Smooth muscle cell (in vitro differentiated cells): ENCODE results near the gene CYCS. TPM values are rescaled to one million over a fixed set of nuclear protein-coding genes. Genes with fewer than 3 reads are reported as not detected.
A peak's percentile ranks its signal among the peaks of the same experiment; 100 is the strongest.

Experiments used
- DNase-seq: peaks from one replicate; lab custom pipeline; 2025; ENCODE audit not compliant: unreplicated experiment; lab: John Stamatoyannopoulos, UW
- H2AFZ ChIP-seq: fragments of 200-600 bp; sonication (generic); 2 replicates; pipeline ENCODE4 v1.6.0; 2016; ENCODE audit warnings: antibody characterized with exemption, low read depth, mild to moderate bottlenecking
- H3F3A ChIP-seq: fragments of 200-600 bp; sonication (generic); 2 replicates; pipeline ENCODE4 v1.6.0; 2017; ENCODE audit warnings: antibody characterized with exemption, low read depth
- H3K27ac ChIP-seq: fragments of 200-600 bp; sonication (generic); 2 replicates; pipeline ENCODE4 v1.5.1; 2016; ENCODE audit warnings: low read depth, mild to moderate bottlenecking
- H3K27me3 ChIP-seq: fragments of 200-600 bp; sonication (generic); 2 replicates; pipeline ENCODE4 v1.6.1; 2016; ENCODE audit warnings: low read depth, mild to moderate bottlenecking
- H3K36me3 ChIP-seq: fragments of 200-600 bp; sonication (generic); 2 replicates; pipeline ENCODE4 v1.5.1; 2016; ENCODE audit warnings: low read depth
- H3K4me1 ChIP-seq: fragments of 200-600 bp; sonication (generic); 2 replicates; pipeline ENCODE4 v1.5.1; 2016; ENCODE audit warnings: low read depth
- H3K4me2 ChIP-seq: fragments of 200-600 bp; sonication (generic); 2 replicates; pipeline ENCODE4 v1.6.0; 2016; ENCODE audit warnings: mild to moderate bottlenecking
- H3K4me3 ChIP-seq: fragments of 200-600 bp; sonication (generic); 2 replicates; pipeline ENCODE4 v1.5.1; 2016; ENCODE audit warnings: mild to moderate bottlenecking
- H3K79me2 ChIP-seq: fragments of 200-600 bp; sonication (generic); 2 replicates; pipeline ENCODE4 v1.6.0; 2016; ENCODE audit warnings: low read depth, mild to moderate bottlenecking
- H3K9ac ChIP-seq: fragments of 200-600 bp; sonication (generic); 2 replicates; pipeline ENCODE4 v1.6.0; 2016; ENCODE audit warnings: low read depth
- H3K9me3 ChIP-seq: fragments of 200-600 bp; sonication (generic); replicated peaks from 2 replicates; pipeline ENCODE4 v1.5.1; 2016; ENCODE audit warnings: low read depth
- H4K20me1 ChIP-seq: fragments of 200-600 bp; sonication (generic); 2 replicates; pipeline ENCODE4 v1.6.0; 2016; ENCODE audit warnings: low read depth
- CTCF ChIP-seq: fragments of 200-600 bp; sonication (generic); IDR thresholded peaks from 2 replicates; pipeline ENCODE4 v1.5.1; 2017; ENCODE audit warnings: borderline replicate concordance, mild to moderate bottlenecking, antibody characterized with exemption; ENCODE audit not compliant: insufficient read depth, poor library complexity, severe bottlenecking
- WGBS: methylation state at CpG from one replicate; pipeline ENCODE4 v1.1.7; 2016; ENCODE audit warnings: low lambda C conversion rate; 5-methylcytosine and 5-hydroxymethylcytosine counted together
- polyA plus RNA-seq: library from polyadenylated mRNA; unstranded; fragments of >200 nt; fragmentation: Nextera tagmentation; extraction: Ambion mirVana; gene quantifications from 2 replicates; pipeline ENCODE4 v1.2.1, GENCODE V29; 2016
- total RNA-seq: library from RNA; depleted of rRNA; stranded (reverse); fragments of >200 nt; gene quantifications from 2 replicates; pipeline ENCODE4 v1.2.3, GENCODE V29; 2014

CYCS gene
- total and polyA plus RNA-seq, 2 experiments from 2014 or later = 100 to 154 TPM

- H3F3A ChIP-seq = no peaks in the 10 kb centered on the region
- H3K4me2 ChIP-seq = peak overlapping the region; percentile 60
- no peak overlapping the region for H3K4me3 ChIP-seq
- no peaks in the 10 kb centered on the region for H3K27me3 ChIP-seq
- no peaks in the 10 kb centered on the region for H3K9me3 ChIP-seq
- 27% methylated on average over 11 of the region's 11 CpGs for WGBS
- H4K20me1 ChIP-seq = no peaks in the 10 kb centered on the region
- H3K79me2 ChIP-seq = no peaks in the 10 kb centered on the region
- peak; percentile 85 for TF ChIP-seq CTCF
- no peak overlapping the region for H2AFZ ChIP-seq
- DNase-seq = peak; percentile 1
- no peaks in the 10 kb centered on the region for H3K36me3 ChIP-seq
- H3K9ac ChIP-seq = no peak overlapping the region
- no peaks in the 10 kb centered on the region for H3K4me1 ChIP-seq
- no peak overlapping the region for H3K27ac ChIP-seq
Measured at GRCh38 chr7:25098096-25099046, 26.7 kb downstream of the CYCS start.

- Histone ChIP-seq H3K4me1 (no peaks in the 10 kb centered on the region), H3K27ac (no peak overlapping the region), H3K27me3 (no peaks in the 10 kb centered on the region), H3K4me2 (no peak overlapping the region), H3K36me3 (no peaks in the 10 kb centered on the region), H3F3A (no peaks in the 10 kb centered on the region), H3K4me3 (no peak overlapping the region), H3K79me2 (no peaks in the 10 kb centered on the region), H2AFZ (no peak overlapping the region), H3K9me3 (no peaks in the 10 kb centered on the region), H4K20me1 (no peaks in the 10 kb centered on the region), H3K9ac (no peak overlapping the region)
- DNase-seq = no peak
- TF ChIP-seq CTCF = no peak
- WGBS = 53% methylated on average over 5 of the region's 5 CpGs
Measured at GRCh38 chr7:25095516-25096345, 29.3 kb downstream of the CYCS start.

- no peaks in the 10 kb centered on the region for H3K79me2 ChIP-seq
- no peaks in the 10 kb centered on the region for H3F3A ChIP-seq
- H4K20me1 ChIP-seq = no peaks in the 10 kb centered on the region
- H3K9me3 ChIP-seq = no peaks in the 10 kb centered on the region
- H3K4me2 ChIP-seq = no peak overlapping the region
- peak; percentile 37 for DNase-seq
- H3K9ac ChIP-seq = no peak overlapping the region
- H3K4me3 ChIP-seq = no peak overlapping the region
- no peak overlapping the region for H3K27ac ChIP-seq
- H2AFZ ChIP-seq = no peak overlapping the region
- H3K4me1 ChIP-seq = no peaks in the 10 kb centered on the region
- H3K36me3 ChIP-seq = no peaks in the 10 kb centered on the region
- TF ChIP-seq CTCF = peak; percentile 89
- 75% methylated on average over 6 of the region's 6 CpGs for WGBS
- H3K27me3 ChIP-seq = no peaks in the 10 kb centered on the region
Measured at GRCh38 chr7:25093268-25093826, 31.7 kb downstream of the CYCS start.
